Measurements from ENCODE around the gene NRCAM. TPM values are rescaled to one million over a fixed set of nuclear protein-coding genes. Genes with fewer than 3 reads are reported as not detected.

The NRCAM gene
- polyA plus RNA-seq, 1 donor (not counting 4 experiments of a cell fraction or from before 2014, with no cell fraction given) = 4.0 TPM

- Histone ChIP-seq H3K36me3 (ENCODE audit: control insufficient read depth in 2 of 2, extremely low read depth in 1 of 2, insufficient read depth in 2 of 2, low read length in 2 of 2) (no peaks in the 10 kb centered on the region), H2AFZ (ENCODE audit: control insufficient read depth, low read length) (peak overlapping the region; percentile 17), H3K27me3 (ENCODE audit: control insufficient read depth, extremely low read depth, insufficient read depth, low read length) (no peaks in the 10 kb centered on the region), H3K9me1 (ENCODE audit: control insufficient read depth, extremely low read depth, insufficient read depth, low read length) (no peaks in the 10 kb centered on the region), H3K4me3 (ENCODE audit: control insufficient read depth in 2 of 3, extremely low read depth in 1 of 3, insufficient read depth in 2 of 3, low read depth in 1 of 3, low read length in 3 of 3) (peak overlapping the region in 2 of 3 experiments; percentile 11 to 24), H3K79me2 (ENCODE audit: control insufficient read depth, insufficient read depth, low read length) (no peaks in the 10 kb centered on the region), H3K9ac (ENCODE audit: control insufficient read depth, extremely low read depth, insufficient read depth, low read length) (peak overlapping the region; percentile 36), H3K27ac (ENCODE audit: control insufficient read depth, insufficient read depth, low read length) (peak overlapping the region; percentile 93), H4K20me1 (ENCODE audit: control insufficient read depth, extremely low read depth, insufficient read depth, low read length) (no peaks in the 10 kb centered on the region), H3K4me1 (ENCODE audit: control insufficient read depth, extremely low read depth, insufficient read depth, low read length) (peaks cover 57% of the 10 kb centered on the region), H3K4me2 (ENCODE audit: control insufficient read depth, extremely low read depth, insufficient read depth, low read depth, low read length) (peak overlapping the region; percentile 76), H3K9me3 (ENCODE audit: control insufficient read depth, low read depth, low read length) (no peaks in the 10 kb centered on the region)
- TF ChIP-seq EZH2 (IDR thresholded peaks at IDR 0.05; ENCODE audit: low read length) (no peak), CTCF (optimal IDR thresholded peaks at IDR 0.05 in 1 of 3, IDR thresholded peaks at IDR 0.05 in 1 of 3, conservative IDR thresholded peaks at IDR 0.05 in 1 of 3; ENCODE audit: extremely low read depth in 1 of 3, insufficient read depth in 2 of 3, low read length in 3 of 3) (no peak)
- FAIRE-seq (peak; percentile 26), DNase-seq (ENCODE audit: low read depth, low spot score) (peak; percentile 36)
- dilution Hi-C loops (cut with MboI; ENCODE audit: extremely low pct_ligation_motif_present, low sequenced_read_pairs) = no loop called here
Measured at GRCh38 chr7:108311446-108312168, 144.6 kb downstream of the NRCAM start.

GRCh38 chr7:108310351-108310750, 145.9 kb downstream of the NRCAM start:
- no peaks in the 10 kb centered on the region for H3K27me3 ChIP-seq (ENCODE audit: control insufficient read depth, extremely low read depth, insufficient read depth, low read length)
- no peaks in the 10 kb centered on the region for H3K9me3 ChIP-seq (ENCODE audit: control insufficient read depth, low read depth, low read length)
- FAIRE-seq (peak; percentile 66), DNase-seq (ENCODE audit: low read depth, low spot score) (no peak)
- no peaks in the 10 kb centered on the region for H3K9me1 ChIP-seq (ENCODE audit: control insufficient read depth, extremely low read depth, insufficient read depth, low read length)
- dilution Hi-C loops (cut with MboI; ENCODE audit: extremely low pct_ligation_motif_present, low sequenced_read_pairs) = no loop called here
- H3K4me2 ChIP-seq (ENCODE audit: control insufficient read depth, extremely low read depth, insufficient read depth, low read depth, low read length) = no peak overlapping the region
- H3K9ac ChIP-seq (ENCODE audit: control insufficient read depth, extremely low read depth, insufficient read depth, low read length) = no peak overlapping the region
- H3K4me3 ChIP-seq (ENCODE audit: control insufficient read depth in 2 of 3, extremely low read depth in 1 of 3, insufficient read depth in 2 of 3, low read depth in 1 of 3, low read length in 3 of 3) = no peak overlapping the region
- H3K4me1 ChIP-seq (ENCODE audit: control insufficient read depth, extremely low read depth, insufficient read depth, low read length) = peaks cover 57% of the 10 kb centered on the region
- peak overlapping the region; percentile 31 for H2AFZ ChIP-seq (ENCODE audit: control insufficient read depth, low read length)
- H3K79me2 ChIP-seq (ENCODE audit: control insufficient read depth, insufficient read depth, low read length) = no peaks in the 10 kb centered on the region
- peak overlapping the region; percentile 93 for H3K27ac ChIP-seq (ENCODE audit: control insufficient read depth, insufficient read depth, low read length)
- TF ChIP-seq CTCF (optimal IDR thresholded peaks at IDR 0.05 in 1 of 3, IDR thresholded peaks at IDR 0.05 in 1 of 3, conservative IDR thresholded peaks at IDR 0.05 in 1 of 3; ENCODE audit: extremely low read depth in 1 of 3, insufficient read depth in 2 of 3, low read length in 3 of 3) = no peak
- TF ChIP-seq EZH2 (IDR thresholded peaks at IDR 0.05; ENCODE audit: low read length) = no peak
- no peaks in the 10 kb centered on the region for H3K36me3 ChIP-seq (ENCODE audit: control insufficient read depth in 2 of 2, extremely low read depth in 1 of 2, insufficient read depth in 2 of 2, low read length in 2 of 2)
- no peaks in the 10 kb centered on the region for H4K20me1 ChIP-seq (ENCODE audit: control insufficient read depth, extremely low read depth, insufficient read depth, low read length)

Measured in keratinocyte (primary cell).